ENCODE measurements around the gene FNDC3B. TPM values are rescaled to one million over a fixed set of nuclear protein-coding genes. Genes with fewer than 3 reads are reported as not detected.

The FNDC3B gene
- total RNA-seq, 2 donors from 2014 or later, result 80.6 to 107 TPM

- peaks cover 86% of the 10 kb centered on the region for H3K36me3 Mint-ChIP-seq (ENCODE audit: low read depth)
- peak; percentile 64 for DNase-seq
- H3K36me3 ChIP-seq (ENCODE audit: control insufficient read depth, insufficient read depth, low read length), result peaks cover 90% of the 10 kb centered on the region
- no peak overlapping the region for H3K4me3 Mint-ChIP-seq
- H3K4me1 ChIP-seq (ENCODE audit: control insufficient read depth, insufficient read depth, low read length), result no peaks in the 10 kb centered on the region
- TF ChIP-seq CTCF (conservative IDR thresholded peaks at IDR 0.05), result no peak
- peaks cover 2% of the 10 kb centered on the region for H3K4me1 Mint-ChIP-seq
- H3K9ac ChIP-seq (ENCODE audit: extremely low read depth, low read length, poor library complexity, severe bottlenecking), result no peak overlapping the region
- no peaks in the 10 kb centered on the region for H3K9me3 Mint-ChIP-seq
- H3K27me3 Mint-ChIP-seq (ENCODE audit: insufficient read depth), result no peaks in the 10 kb centered on the region
- WGBS, 2 experiments (ENCODE audit: insufficient coverage in 1 of 2, insufficient read length in 1 of 2), result 92% methylated on average over 6 to 11 of the region's 11 CpGs
- no peaks in the 10 kb centered on the region for H3K27me3 ChIP-seq (ENCODE audit: control insufficient read depth, insufficient read depth, low read length, poor library complexity, severe bottlenecking)
- H3K4me3 ChIP-seq (ENCODE audit: low read length), result no peak overlapping the region
- no peaks in the 10 kb centered on the region for H3K9me3 ChIP-seq (ENCODE audit: control insufficient read depth, low read length)
- H3K27ac ChIP-seq (ENCODE audit: low read depth, low read length), result no peak overlapping the region
- H3K27ac Mint-ChIP-seq, result no peak overlapping the region
These were observed 276.2 kb downstream of the FNDC3B start for GRCh38 chr3:172315401-172316091.

GRCh38 chr3:172316758-172317157 is 277.4 kb downstream of the FNDC3B start:
- DNase-seq, result no peak
- Mint-ChIP-seq H3K27ac (no peak overlapping the region), H3K9me3 (no peaks in the 10 kb centered on the region), H3K27me3 (ENCODE audit: insufficient read depth) (no peaks in the 10 kb centered on the region), H3K4me3 (no peak overlapping the region), H3K4me1 (peaks cover 2% of the 10 kb centered on the region), H3K36me3 (ENCODE audit: low read depth) (peaks cover 84% of the 10 kb centered on the region)
- H3K27me3 ChIP-seq (ENCODE audit: control insufficient read depth, insufficient read depth, low read length, poor library complexity, severe bottlenecking), result no peaks in the 10 kb centered on the region
- TF ChIP-seq CTCF (conservative IDR thresholded peaks at IDR 0.05), result no peak
- no peak overlapping the region for H3K27ac ChIP-seq (ENCODE audit: low read depth, low read length)
- WGBS, 2 experiments (ENCODE audit: insufficient coverage in 1 of 2, insufficient read length in 1 of 2), result 99 to 100% methylated on average over 4 of the region's 4 CpGs
- H3K4me3 ChIP-seq (ENCODE audit: low read length), result no peak overlapping the region
- no peak overlapping the region for H3K9ac ChIP-seq (ENCODE audit: extremely low read depth, low read length, poor library complexity, severe bottlenecking)
- peaks cover 90% of the 10 kb centered on the region for H3K36me3 ChIP-seq (ENCODE audit: control insufficient read depth, insufficient read depth, low read length)
- no peaks in the 10 kb centered on the region for H3K4me1 ChIP-seq (ENCODE audit: control insufficient read depth, insufficient read depth, low read length)
- no peaks in the 10 kb centered on the region for H3K9me3 ChIP-seq (ENCODE audit: control insufficient read depth, low read length)

- no peak for DNase-seq
- TF ChIP-seq CTCF (conservative IDR thresholded peaks at IDR 0.05), result no peak
- Histone ChIP-seq H3K4me3 (ENCODE audit: low read length) (no peak overlapping the region), H3K36me3 (ENCODE audit: control insufficient read depth, insufficient read depth, low read length) (peaks cover 90% of the 10 kb centered on the region), H3K9me3 (ENCODE audit: control insufficient read depth, low read length) (no peaks in the 10 kb centered on the region), H3K27ac (ENCODE audit: low read depth, low read length) (peak overlapping the region; percentile 52), H3K27me3 (ENCODE audit: control insufficient read depth, insufficient read depth, low read length, poor library complexity, severe bottlenecking) (no peaks in the 10 kb centered on the region), H3K9ac (ENCODE audit: extremely low read depth, low read length, poor library complexity, severe bottlenecking) (no peak overlapping the region), H3K4me1 (ENCODE audit: control insufficient read depth, insufficient read depth, low read length) (peaks cover 5% of the 10 kb centered on the region)
- Mint-ChIP-seq H3K9me3 (no peaks in the 10 kb centered on the region), H3K27me3 (ENCODE audit: insufficient read depth) (no peaks in the 10 kb centered on the region), H3K27ac (no peak overlapping the region), H3K36me3 (ENCODE audit: low read depth) (peaks cover 81% of the 10 kb centered on the region), H3K4me3 (no peak overlapping the region), H3K4me1 (peaks cover 7% of the 10 kb centered on the region)
- WGBS, 2 experiments (ENCODE audit: insufficient coverage in 1 of 2, insufficient read length in 1 of 2), result 93 to 94% methylated on average over 8 of the region's 8 CpGs
These were observed 278.1 kb downstream of the FNDC3B start for GRCh38 chr3:172317481-172317880.

Data from endodermal cell (in vitro differentiated cells).